ENCODE measurements around the gene KRT3.
"Not testable (repeated sequence)": the region's sequence is repeated elsewhere in the genome, so short reads cannot be mapped to it uniquely, and the experiment has no call there.

KRT3 gene

DNA sequence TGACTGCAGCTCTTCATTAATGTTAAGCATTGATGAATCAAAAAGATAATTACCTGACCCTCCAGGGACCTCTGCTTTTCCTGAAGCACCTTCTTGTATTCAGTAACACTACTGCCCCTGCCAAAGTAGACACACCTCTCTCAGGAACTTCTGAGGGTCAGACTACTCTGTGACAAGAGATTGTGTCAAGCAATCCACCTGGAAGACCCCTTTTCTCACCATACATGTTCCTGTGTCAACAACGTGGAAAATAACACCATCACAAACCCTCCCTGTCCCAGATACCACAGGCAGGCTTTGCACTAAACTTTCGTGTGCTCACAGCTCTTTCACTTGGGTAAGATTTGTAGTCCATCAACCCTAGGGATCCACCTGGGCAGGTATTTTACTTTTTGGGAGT lies 31.9 kb downstream of the KRT3 start:
- DNase-seq (ENCODE audit: extremely low read depth in 1 of 2, low read depth in 1 of 2) = no peak

GRCh38 chr12:52763036-52763659 lies 32.8 kb downstream of the KRT3 start:
- DNase-seq (ENCODE audit: extremely low read depth in 1 of 2, low read depth in 1 of 2) = no peak

- DNase-seq (ENCODE audit: extremely low read depth in 1 of 2, low read depth in 1 of 2) = no peak
Observed at GRCh38 chr12:52761802-52762201, 34.1 kb downstream of the KRT3 start.

GRCh38 chr12:52761218-52761617 lies 34.7 kb downstream of the KRT3 start:
- DNase-seq (ENCODE audit: extremely low read depth in 1 of 2, low read depth in 1 of 2) = not testable (repeated sequence)

GRCh38 chr12:52760623-52761022 lies 35.3 kb downstream of the KRT3 start:
- DNase-seq (ENCODE audit: extremely low read depth in 1 of 2, low read depth in 1 of 2) = no peak

GRCh38 chr12:52759695-52760094 lies 36.2 kb downstream of the KRT3 start:
- no peak for DNase-seq (ENCODE audit: extremely low read depth in 1 of 2, low read depth in 1 of 2)

DNA sequence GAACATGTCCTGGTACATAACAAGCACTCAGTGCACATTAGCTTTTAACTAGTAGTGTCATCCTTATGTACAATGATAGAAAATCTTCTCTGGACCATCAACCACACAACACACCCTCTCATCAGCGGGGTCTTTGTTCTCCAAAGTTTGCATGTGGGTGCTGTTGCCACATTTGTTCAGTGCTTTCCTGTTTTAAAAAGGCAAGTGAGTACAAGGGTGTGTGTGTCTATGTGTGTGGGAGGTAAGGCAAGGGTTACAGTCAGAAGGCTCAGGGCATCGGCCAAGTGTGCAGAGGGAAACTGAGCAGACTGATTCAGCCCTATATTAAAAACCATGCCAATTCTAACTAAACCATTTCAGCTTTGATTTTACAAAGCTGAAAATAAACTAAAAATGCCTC lies 36.7 kb downstream of the KRT3 start:
- no peak for DNase-seq (ENCODE audit: extremely low read depth in 1 of 2, low read depth in 1 of 2)

GRCh38 chr12:52757449-52758176 lies 38.3 kb downstream of the KRT3 start:
- no peak for DNase-seq (ENCODE audit: extremely low read depth in 1 of 2, low read depth in 1 of 2)

DNA sequence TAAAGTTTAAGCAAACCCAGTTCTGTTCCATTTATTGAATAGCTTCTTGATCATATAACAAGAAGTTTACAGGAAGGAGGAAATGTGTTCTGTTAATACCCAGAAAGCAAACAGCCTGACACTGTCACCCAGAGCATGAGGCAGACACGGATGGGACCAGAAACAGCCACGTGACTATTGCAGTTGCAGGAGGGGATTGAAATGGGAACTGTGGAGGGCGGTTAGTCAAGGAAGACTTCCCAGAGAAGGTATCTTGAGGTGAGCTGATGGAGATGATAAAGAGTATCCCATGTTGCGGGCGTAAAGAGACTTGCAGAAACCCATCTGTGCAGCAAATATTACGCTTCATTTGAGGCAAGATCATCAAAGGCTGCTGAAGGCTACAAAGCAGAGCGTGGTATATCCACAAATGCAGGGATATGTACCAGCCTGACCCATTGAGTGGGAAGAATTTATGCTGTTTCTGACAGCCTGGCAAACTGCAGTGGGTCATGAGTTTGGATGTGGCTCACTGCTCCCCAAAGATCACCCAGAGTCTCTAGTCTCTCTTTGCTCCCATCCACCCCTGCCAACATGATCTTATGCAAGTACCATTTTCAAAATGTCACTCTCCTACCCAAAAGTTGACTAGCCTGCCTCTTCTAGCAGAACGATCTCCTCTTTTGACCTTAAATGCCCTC lies 39.5 kb downstream of the KRT3 start:
- no peak for DNase-seq (ENCODE audit: extremely low read depth in 1 of 2, low read depth in 1 of 2)

DNA sequence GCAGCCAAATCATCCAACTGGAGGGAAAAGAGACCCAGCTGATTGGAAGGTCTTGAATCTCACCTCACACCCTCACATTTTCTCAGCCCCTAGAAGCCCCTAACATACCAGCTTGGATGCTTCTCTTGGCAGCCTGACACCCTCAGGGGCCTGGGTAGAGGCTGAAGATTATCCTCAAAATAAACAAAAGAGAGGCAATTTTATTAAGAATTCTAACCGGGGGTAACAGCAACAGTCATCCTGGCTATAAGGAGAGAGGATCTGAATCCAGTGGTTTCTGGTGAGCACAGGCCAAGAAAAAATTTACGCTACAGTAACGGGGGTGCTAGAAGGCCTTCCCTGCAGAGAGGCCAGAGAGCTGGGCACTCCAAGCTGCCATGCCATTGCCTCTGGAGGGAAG lies 40.4 kb downstream of the KRT3 start:
- DNase-seq (ENCODE audit: extremely low read depth in 1 of 2, low read depth in 1 of 2) = no peak

- no peak for DNase-seq (ENCODE audit: extremely low read depth in 1 of 2, low read depth in 1 of 2)
Observed at GRCh38 chr12:52754135-52754534, 41.8 kb downstream of the KRT3 start.

GRCh38 chr12:52753283-52753682 lies 42.6 kb downstream of the KRT3 start:
- no peak for DNase-seq (ENCODE audit: extremely low read depth in 1 of 2, low read depth in 1 of 2)

- no peak for DNase-seq (ENCODE audit: extremely low read depth in 1 of 2, low read depth in 1 of 2)
Observed at GRCh38 chr12:52752516-52752915, 43.4 kb downstream of the KRT3 start.

DNA sequence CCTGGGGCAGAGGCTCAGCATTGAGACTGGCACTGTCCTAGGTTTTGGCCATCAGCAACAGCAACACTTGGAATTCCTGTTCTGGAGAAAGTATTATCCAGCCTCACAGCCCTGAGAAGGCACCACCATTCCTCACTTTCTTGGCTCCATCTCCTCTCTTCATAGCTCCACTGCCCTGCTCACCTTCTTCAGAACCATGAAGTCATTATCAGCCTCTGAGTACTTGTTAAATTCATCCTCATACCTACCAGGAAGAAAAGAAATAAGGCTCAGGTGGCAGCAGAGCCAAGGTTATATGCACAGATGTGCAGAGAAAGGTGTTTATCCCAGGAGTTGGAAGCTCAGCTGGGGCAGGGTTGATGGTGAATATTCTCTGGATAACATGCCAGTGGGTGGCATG lies 44.1 kb downstream of the KRT3 start:
- DNase-seq (ENCODE audit: extremely low read depth in 1 of 2, low read depth in 1 of 2) = no peak

DNA sequence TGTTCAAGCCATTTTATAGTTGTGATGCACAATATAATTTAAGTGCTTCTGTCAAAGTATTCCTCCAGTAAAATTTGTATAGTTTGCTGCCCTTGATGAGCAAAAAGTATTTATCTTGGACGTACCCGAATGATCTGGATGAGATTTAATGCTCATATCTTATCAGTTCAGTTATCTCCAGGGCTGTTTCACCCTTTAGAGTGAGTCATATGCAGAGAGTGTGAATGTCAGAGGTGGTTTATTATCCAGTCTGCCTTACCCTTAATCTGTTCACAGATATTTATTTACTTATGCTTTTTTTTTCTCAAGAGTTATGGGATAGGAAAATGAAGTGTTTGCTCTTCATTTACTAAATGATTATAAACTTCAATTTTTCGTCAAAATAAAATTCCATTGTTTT lies 45.4 kb downstream of the KRT3 start:
- DNase-seq (ENCODE audit: extremely low read depth in 1 of 2, low read depth in 1 of 2) = not testable (repeated sequence)

DNA sequence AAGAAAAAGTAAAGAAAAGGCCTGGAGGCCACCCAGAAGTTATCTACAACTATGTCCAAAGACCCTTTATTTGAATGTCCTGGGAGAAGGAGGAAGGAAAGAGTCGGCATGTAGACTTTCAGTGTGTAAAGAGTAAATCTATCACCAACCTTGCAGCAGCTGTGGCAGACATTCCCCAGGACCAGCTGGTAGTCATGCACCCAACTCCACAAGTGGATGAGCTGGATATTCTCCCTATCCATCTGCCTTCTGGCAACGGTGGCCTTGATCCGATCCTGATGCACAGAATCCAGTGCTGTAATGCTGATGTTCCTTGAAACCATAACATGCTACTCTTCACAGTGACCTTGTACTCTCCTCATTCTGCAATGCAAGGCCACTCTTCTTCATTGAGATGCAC lies 46.1 kb downstream of the KRT3 start:
- no peak for DNase-seq (ENCODE audit: extremely low read depth in 1 of 2, low read depth in 1 of 2)

DNA sequence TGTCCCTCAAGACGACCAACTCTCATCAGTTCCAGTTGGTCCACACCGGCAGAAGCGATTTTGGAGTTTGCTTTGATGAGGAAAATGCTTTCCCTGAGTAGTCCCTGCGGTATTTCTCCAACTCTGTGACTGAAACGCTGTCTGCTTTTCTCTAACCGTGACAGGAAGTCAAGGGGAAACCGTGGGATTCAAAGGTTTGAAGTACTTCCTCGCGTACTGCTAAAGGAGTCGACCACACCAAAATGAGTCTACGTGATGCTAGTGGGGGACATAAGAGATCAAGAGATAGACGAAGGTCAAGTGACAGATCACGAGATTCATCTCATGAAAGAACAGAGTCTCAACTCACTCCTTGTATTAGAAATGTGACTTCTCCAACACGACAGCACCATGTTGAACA lies 47.3 kb downstream of the KRT3 start:
- no peak for DNase-seq (ENCODE audit: extremely low read depth in 1 of 2, low read depth in 1 of 2)

DNA sequence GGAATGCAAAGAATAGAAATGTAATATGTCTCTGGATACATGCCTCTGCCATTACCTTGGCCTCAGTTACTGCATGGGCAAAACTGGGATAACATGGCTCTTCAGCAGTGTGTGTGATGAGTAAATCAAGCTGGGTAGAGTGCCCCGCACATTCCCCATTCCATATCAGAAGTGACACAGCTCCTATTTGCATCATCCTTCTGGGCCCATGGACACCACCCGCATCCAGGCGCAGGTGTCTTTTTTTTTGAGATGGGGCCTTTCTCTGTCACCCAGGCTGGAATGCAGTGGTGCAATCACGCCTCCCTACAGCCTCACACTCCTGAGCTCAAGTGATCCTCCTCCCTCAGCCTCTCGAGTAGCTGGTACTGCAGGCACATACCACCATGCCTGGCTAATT lies 50.4 kb downstream of the KRT3 start:
- DNase-seq (ENCODE audit: extremely low read depth in 1 of 2, low read depth in 1 of 2) = no peak

DNA sequence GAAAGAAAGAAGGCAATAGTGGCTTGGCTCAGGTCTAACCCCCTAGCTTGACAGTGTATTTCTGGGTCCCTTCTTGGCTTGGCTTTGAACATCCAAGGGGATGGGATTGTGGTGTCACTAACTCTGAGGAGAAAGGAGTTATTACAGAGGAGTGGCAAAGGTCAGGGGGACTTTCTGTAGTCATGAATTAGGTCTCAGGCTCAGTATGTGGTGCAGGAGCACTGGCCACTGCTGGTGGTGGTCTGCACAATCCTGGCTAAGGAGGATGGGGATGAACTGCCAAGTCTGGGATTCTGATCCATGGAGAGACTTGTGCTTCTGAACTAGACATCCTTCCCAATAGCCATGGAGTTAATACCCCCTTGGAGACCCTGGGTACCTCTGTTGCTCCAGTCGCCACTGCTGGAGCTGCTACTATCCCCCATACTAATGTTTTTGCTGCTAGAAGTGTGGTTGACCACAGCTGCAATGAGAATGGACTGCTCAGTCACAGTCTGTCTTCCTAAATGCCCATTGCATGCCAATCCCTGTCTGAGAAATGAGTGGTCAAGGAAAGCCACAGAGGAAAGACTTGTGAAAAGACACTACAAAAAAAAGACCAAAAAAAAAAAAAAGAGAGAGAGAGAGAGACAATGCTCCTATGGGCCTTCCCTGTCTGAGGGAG lies 51.3 kb downstream of the KRT3 start:
- no peak for DNase-seq (ENCODE audit: extremely low read depth in 1 of 2, low read depth in 1 of 2)

DNA sequence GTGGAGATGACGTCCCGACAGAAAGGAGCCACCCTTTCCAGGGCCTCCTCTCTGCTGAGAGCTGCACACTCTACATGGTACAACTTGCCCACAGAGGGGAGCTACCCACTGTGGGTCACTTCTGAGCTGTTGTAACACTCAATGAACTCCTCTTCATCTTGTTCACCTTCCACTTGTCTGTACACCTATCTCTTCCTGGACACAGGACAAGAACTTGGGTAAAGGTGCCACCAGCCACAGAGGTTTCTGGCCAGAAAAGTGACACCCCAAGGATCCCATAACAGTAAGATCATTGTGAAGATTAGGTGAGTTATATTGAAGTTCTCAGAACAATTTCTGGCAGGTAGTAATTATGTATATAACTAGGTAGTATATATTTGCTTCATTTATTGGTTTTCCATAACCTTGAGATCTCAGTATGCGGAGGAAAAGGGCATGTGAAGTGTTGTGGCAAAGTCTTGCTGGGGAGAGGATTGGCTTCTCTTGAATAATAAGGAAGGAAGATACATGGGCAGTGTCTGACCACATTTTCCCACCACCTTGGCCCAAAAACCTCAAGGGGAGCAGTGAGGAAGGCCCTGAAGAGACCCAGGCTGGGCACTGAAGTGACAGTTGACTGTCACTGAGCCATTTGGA lies 53.0 kb downstream of the KRT3 start:
- no peak for DNase-seq (ENCODE audit: extremely low read depth in 1 of 2, low read depth in 1 of 2)

- DNase-seq (ENCODE audit: extremely low read depth in 1 of 2, low read depth in 1 of 2) = no peak
Observed at GRCh38 chr12:52742196-52742580, 53.7 kb downstream of the KRT3 start.

All from activated CD8-positive, alpha-beta memory T cell treated with anti-CD3 and anti-CD28 coated beads for 1 hour (primary cell).